Left hindlimb (tissue), 1 donor: Measurements from ENCODE around the gene RAB11FIP3.
A peak's percentile ranks its signal among the peaks of the same experiment; 100 is the strongest.
"Not testable (repeated sequence)": the region's sequence is repeated elsewhere in the genome, so short reads cannot be mapped to it uniquely, and the experiment has no call there.

Experiments
- DNase-seq: peaks from one replicate; pipeline ENCODE4 v3.0.0-alpha.2; 2018

The RAB11FIP3 gene

GRCh38 chr16:425740-426114, 278 bp downstream of the RAB11FIP3 start:
- DNase-seq, result peak; percentile 55

GRCh38 chr16:426115-426905, 861 bp downstream of the RAB11FIP3 start:
- no peak for DNase-seq

- DNase-seq, result no peak
Measured at GRCh38 chr16:426906-427249, 1.4 kb downstream of the RAB11FIP3 start.

GRCh38 chr16:427250-427649, 1.8 kb downstream of the RAB11FIP3 start:
- DNase-seq, result no peak

- DNase-seq, result no peak
Measured at GRCh38 chr16:430904-431303, 5.5 kb downstream of the RAB11FIP3 start.

GRCh38 chr16:440627-441026, 15.2 kb downstream of the RAB11FIP3 start:
- peak; percentile 42 for DNase-seq

- no peak for DNase-seq
Measured at GRCh38 chr16:441447-441846, 16.0 kb downstream of the RAB11FIP3 start.

GRCh38 chr16:442976-443375, 17.5 kb downstream of the RAB11FIP3 start:
- DNase-seq, result no peak

GRCh38 chr16:444027-444426, 18.6 kb downstream of the RAB11FIP3 start:
- DNase-seq, result no peak

- DNase-seq, result no peak
Measured at GRCh38 chr16:445566-445965, 20.1 kb downstream of the RAB11FIP3 start.

- no peak for DNase-seq
Measured at GRCh38 chr16:450385-450784, 24.9 kb downstream of the RAB11FIP3 start.

- no peak for DNase-seq
Measured at GRCh38 chr16:450785-451512, 25.5 kb downstream of the RAB11FIP3 start.

- no peak for DNase-seq
Measured at GRCh38 chr16:454397-454940, 29.0 kb downstream of the RAB11FIP3 start.

GRCh38 chr16:455453-455852, 30.0 kb downstream of the RAB11FIP3 start:
- no peak for DNase-seq

- peak; percentile 49 for DNase-seq
Measured at GRCh38 chr16:456891-457483, 31.5 kb downstream of the RAB11FIP3 start.

GRCh38 chr16:457732-458400, 32.4 kb downstream of the RAB11FIP3 start:
- peak; percentile 45 for DNase-seq

- no peak for DNase-seq
Measured at GRCh38 chr16:459761-460160, 34.3 kb downstream of the RAB11FIP3 start.

- DNase-seq, result no peak
Measured at GRCh38 chr16:460787-461186, 35.3 kb downstream of the RAB11FIP3 start.

GRCh38 chr16:463071-463470, 37.6 kb downstream of the RAB11FIP3 start:
- DNase-seq, result no peak

- no peak for DNase-seq
Measured at GRCh38 chr16:466651-467050, 41.2 kb downstream of the RAB11FIP3 start.

- DNase-seq, result not testable (repeated sequence)
Measured at GRCh38 chr16:467249-467871, 41.9 kb downstream of the RAB11FIP3 start.

GRCh38 chr16:468068-468821, 42.8 kb downstream of the RAB11FIP3 start:
- DNase-seq, result no peak
